ENCODE results near the gene CACNA2D2. TPM values are rescaled to one million over a fixed set of nuclear protein-coding genes. Genes with fewer than 3 reads are reported as not detected.

CACNA2D2 gene
- total RNA-seq, 1 experiment from 2014 or later = 0.59 TPM

DNA sequence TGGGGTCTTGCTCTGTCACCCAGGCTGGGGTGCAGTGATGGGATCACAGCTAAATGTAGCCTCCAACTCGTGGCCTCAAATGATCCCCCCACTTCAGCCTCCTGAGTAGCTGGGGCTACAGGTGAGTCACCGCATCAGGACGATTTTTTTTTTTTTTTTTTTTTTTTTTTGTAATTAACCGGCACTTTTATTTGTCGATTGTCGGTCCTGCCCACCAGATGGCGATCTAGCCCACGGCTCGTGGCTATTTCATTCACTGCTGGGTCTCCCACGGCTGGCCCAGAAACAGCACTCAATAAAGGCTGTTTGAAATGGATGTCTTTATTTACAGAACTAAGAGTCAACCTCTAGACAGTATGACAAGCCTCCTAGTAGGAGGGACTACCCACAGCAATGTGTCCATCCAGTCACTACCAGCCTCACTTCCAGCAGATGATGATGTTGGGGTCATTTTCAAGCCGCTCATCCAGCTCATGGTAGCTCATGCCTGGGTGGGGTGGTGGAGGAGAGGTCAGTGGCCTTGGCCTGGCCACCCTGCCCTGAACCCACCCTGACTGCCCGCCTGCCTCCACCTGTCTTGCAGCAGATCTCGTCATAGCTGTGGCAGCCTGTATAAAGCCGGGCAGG lies 156.1 kb downstream of the CACNA2D2 start:
- CTCF ChIA-PET = interaction anchor here (0.7 to 2.1 kb wide), 6 partner anchors 10 to 187 kb away, joined by 5 to 13 read pairs (median 10); partner anchors contain the start of gene IFRD2
- in situ Hi-C loops (cut with HindIII; ENCODE audit: low pct_unique_long_range_greater_than_20kb, low sequenced_read_pairs) = no loop called here

DNA sequence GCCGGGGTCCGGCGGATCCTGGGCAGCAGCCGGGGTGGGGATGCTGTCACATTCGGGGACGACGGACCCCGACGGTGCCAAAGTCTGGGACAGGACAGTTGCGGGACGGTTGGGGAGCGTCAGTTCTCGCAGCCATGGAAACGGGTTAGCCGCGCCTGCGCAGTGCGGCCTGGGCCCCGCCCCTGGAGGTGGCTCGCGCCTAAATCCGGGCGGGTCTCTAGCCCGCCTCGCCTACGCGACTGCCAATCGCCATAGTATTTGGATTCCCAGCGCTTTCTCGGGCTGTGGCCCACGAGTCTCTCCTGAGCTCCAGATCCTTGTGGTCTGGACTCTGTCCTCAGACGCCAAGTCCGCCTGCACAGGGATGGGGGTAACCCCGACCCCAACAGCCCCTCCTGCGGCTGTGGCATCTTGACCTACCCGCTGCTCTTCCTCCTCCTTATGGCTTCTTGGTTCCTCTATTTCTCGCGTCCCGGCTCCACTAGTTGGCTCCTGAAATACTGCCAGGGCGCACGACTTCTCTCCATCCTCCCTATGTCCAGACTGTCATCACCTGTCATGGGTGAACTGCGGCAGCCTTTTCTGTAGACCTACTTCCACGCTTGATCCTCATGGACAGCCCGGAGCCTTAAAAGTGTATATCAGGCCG lies 157.7 kb downstream of the CACNA2D2 start, which contains the start of gene ZMYND10:
TSS of gene ZMYND10 (minus strand) at position 147 of the 649 bp plus-strand sequence. CDS start 153 bp downstream, outside the sequence.
- ChIA-PET CTCF (no interaction called here), POLR2A (interaction anchor here (0.6 kb wide), 1 partner anchor 8 kb away, joined by 4 read pairs; no protein-coding TSS in a partner anchor)
- intact Hi-C loops (cut with micrococcal nuclease; ENCODE audit: unreplicated experiment) = loop anchor here (2.0 kb wide), 1 partner anchor 205 kb away; no protein-coding TSS in a partner anchor
- Histone ChIP-seq H3K4me1 (ENCODE audit: control insufficient read depth, insufficient read depth, low read length) (peaks cover 6% of the 10 kb centered on the region), H3K9me3 (ENCODE audit: control insufficient read depth, insufficient read depth, low read depth, low read length) (no peaks in the 10 kb centered on the region), H3K27ac (ENCODE audit: low read length) (peak within 1 kb of the TSS; percentile 18; the same call in 1 of the 2 replicates), H3K36me3 (ENCODE audit: control insufficient read depth, insufficient read depth, low read length) (peaks cover 2% of the 10 kb centered on the region; the same call in 1 of the 2 replicates), H3K27me3 (ENCODE audit: control insufficient read depth, insufficient read depth, low read length) (no peaks in the 10 kb centered on the region), H3K4me3 (ENCODE audit: low read depth in 2 of 2, low read length in 2 of 2) (peak within 1 kb of the TSS; percentile 47 to 68)
- no TSS peak for BruUV-seq (replicated peaks)
- ATAC-seq (peak; percentile 84), DNase-seq (ENCODE audit: low read depth, low spot score) (no peak)
- in situ Hi-C loops (cut with HindIII; ENCODE audit: low pct_unique_long_range_greater_than_20kb, low sequenced_read_pairs) = no loop called here
- no peak for TF ChIP-seq REST (IDR thresholded peaks at IDR 0.05; ENCODE audit: insufficient read depth in 1 of 2, low read depth in 2 of 2, low read length in 1 of 2)
- TF ChIP-seq POLR2AphosphoS5 (IDR thresholded peaks at IDR 0.05; ENCODE audit: low read depth, low read length) = no peak
- no peak for TF ChIP-seq TCF7L2 (IDR thresholded peaks at IDR 0.05; ENCODE audit: low read depth, low read length)
- peak; percentile 73; the same call in 1 of the 2 replicates for TF ChIP-seq SIN3A (IDR thresholded peaks at IDR 0.05; ENCODE audit: borderline replicate concordance, insufficient read depth, low read depth, low read length)

More for the DNA sequence above, 156.1 kb downstream of the CACNA2D2 start:
- peaks cover 8% of the 10 kb centered on the region for H3K4me1 ChIP-seq (ENCODE audit: control insufficient read depth, insufficient read depth, low read length)
- H3K9me3 ChIP-seq (ENCODE audit: control insufficient read depth, insufficient read depth, low read depth, low read length) = no peaks in the 10 kb centered on the region
- POLR2A ChIA-PET = no interaction called here
- H3K4me3 ChIP-seq (ENCODE audit: low read depth in 2 of 2, low read length in 2 of 2) = no peak overlapping the region
- BruUV-seq (replicated peaks) = no TSS peak
- H3K27ac ChIP-seq (ENCODE audit: low read length) = no peak overlapping the region
- ATAC-seq (no peak), DNase-seq (ENCODE audit: low read depth, low spot score) (no peak)
- no peaks in the 10 kb centered on the region for H3K27me3 ChIP-seq (ENCODE audit: control insufficient read depth, insufficient read depth, low read length)
- intact Hi-C loops (cut with micrococcal nuclease; ENCODE audit: unreplicated experiment) = loop anchor here (2.0 kb wide), 1 partner anchor 204 kb away; no protein-coding TSS in a partner anchor
- TF ChIP-seq CTCF (IDR thresholded peaks at IDR 0.05) (peak; percentile 80), POLR2AphosphoS5 (IDR thresholded peaks at IDR 0.05; ENCODE audit: low read depth, low read length) (no peak)
- H3K36me3 ChIP-seq (ENCODE audit: control insufficient read depth, insufficient read depth, low read length) = peaks cover 2% of the 10 kb centered on the region; the same call in 1 of the 2 replicates
